ENCODE results near the gene KIAA1671.
"Not testable (repeated sequence)": the region's sequence is repeated elsewhere in the genome, so short reads cannot be mapped to it uniquely, and the experiment has no call there.

Gene KIAA1671

DNA sequence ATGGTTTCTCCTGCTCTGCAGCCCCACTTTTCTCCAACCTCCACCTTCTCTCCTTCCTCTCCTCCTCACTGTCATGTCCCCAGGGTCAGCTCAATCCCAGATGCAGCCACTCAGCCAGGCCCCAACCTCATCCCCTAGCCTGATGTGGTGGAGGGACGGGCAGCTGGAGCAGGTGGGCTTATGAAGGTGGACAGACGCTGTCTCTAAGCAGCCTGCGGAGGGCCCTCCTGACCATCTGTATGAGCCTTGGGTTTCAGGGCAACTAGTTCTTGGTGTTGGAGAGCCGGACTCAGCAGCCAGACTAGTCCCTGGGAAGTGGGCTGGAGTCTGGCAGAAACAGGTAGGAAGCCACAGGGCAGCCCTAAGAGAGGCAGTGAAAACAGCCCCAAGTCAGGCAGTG, 285.0 kb downstream of the KIAA1671 start:
- no peak for DNase-seq (ENCODE audit: low read depth)

DNA sequence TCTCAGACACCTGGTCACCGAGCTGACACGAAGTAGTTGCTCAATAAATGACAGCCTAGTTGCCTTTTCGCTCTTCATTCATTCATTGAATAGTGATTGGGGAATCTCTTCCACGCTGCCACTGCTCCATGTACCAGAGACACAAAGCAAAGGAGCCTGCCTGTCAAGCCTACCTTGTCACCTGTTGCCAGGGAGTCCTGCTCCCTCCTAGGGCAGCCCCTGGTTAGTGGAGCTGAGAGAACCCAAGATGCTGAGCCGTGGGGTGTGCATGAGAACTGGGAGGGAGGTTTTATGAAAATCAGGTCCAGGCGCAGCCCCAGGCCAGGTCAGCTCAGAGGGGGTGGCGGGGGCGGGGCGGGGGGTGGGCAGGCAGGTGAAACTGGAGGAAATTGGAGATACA, 285.5 kb downstream of the KIAA1671 start:
- not testable (repeated sequence) for DNase-seq (ENCODE audit: low read depth)
